C1 segment of cervical spinal cord (tissue), 14 donors: ENCODE data around the gene SH2D4B.

Experiments used
- DNase-seq, 14 donors: peaks; one replicate each; lab custom pipeline; 2025; lab: John Stamatoyannopoulos, UW

SH2D4B gene

GRCh38 chr10:80686734-80687475, 149.2 kb downstream of the SH2D4B start:
- no peak for DNase-seq

GRCh38 chr10:80687476-80687789, 149.7 kb downstream of the SH2D4B start:
- DNase-seq = no peak

- DNase-seq = no peak
Measured at GRCh38 chr10:80690434-80690833, 152.7 kb downstream of the SH2D4B start.

GRCh38 chr10:80691441-80691840, 153.7 kb downstream of the SH2D4B start:
- no peak for DNase-seq

DNA sequence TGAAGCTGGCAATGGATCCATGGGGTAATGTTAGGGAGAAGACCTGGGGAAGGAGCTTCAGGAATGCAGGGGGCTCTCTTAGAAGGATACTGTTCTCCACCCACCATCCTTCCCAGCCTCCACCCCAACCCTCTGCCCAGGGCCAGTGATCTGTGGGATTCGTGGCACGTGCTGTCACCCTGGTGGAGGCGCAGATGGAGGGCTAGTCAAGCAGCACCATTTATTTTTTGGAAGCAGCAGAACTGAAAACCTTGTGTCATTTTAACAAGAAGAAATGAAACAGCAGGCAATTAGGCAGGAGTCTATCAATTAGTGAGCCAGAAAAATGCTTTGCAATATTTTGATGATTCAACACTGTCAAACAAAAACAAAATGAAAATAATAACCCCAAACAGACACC, 155.9 kb downstream of the SH2D4B start:
- DNase-seq = no peak

GRCh38 chr10:80694930-80695329, 157.2 kb downstream of the SH2D4B start:
- DNase-seq = no peak
